BLaER1 treated with 17β-estradiol and CSF1 and Interleukin-3, amounts not matched to agents 10 nM and 100 nM (cell line): ENCODE data around the gene FAM187B.

Experiments
- H3K27ac ChIP-seq, 11 experiments: shearing (Covaris generic); formaldehyde crosslinking; 2 replicates each; pipeline ENCODE4 v1.8.1; 2022
- H3K27me3 ChIP-seq, 11 experiments: shearing (Covaris generic); formaldehyde crosslinking; 2 replicates each; pipeline ENCODE4 v1.8.1; 2022
- H3K36me3 ChIP-seq, 11 experiments: shearing (Covaris generic); formaldehyde crosslinking; 2 replicates each; pipeline ENCODE4 v1.8.1; 2022
- H3K4me1 ChIP-seq, 10 experiments: shearing (Covaris generic); formaldehyde crosslinking; 2 replicates each; pipeline ENCODE4 v1.8.1; 2022
- H3K4me2 ChIP-seq, 11 experiments: shearing (Covaris generic); formaldehyde crosslinking; 2 replicates each; pipeline ENCODE4 v1.8.1; 2022
- H3K4me3 ChIP-seq, 10 experiments: shearing (Covaris generic); formaldehyde crosslinking; 2 replicates each; pipeline ENCODE4 v1.8.1; 2022
- H3K9ac ChIP-seq, 11 experiments: shearing (Covaris generic); formaldehyde crosslinking; 2 replicates each; pipeline ENCODE4 v1.8.1; 2022
- H3K9me3 ChIP-seq, 11 experiments: shearing (Covaris generic); formaldehyde crosslinking; replicated peaks in 1 of 11; 2 replicates each; pipeline ENCODE4 v1.8.1; 2022
- H4K20me1 ChIP-seq, 11 experiments: shearing (Covaris generic); formaldehyde crosslinking; 2 replicates each; pipeline ENCODE4 v1.8.1; 2022
- Cebpa-rat ChIP-seq, 11 experiments: shearing (Covaris generic); IDR thresholded peaks; 2 replicates each; pipeline ENCODE4 v1.8.1; 2022

FAM187B gene

DNA sequence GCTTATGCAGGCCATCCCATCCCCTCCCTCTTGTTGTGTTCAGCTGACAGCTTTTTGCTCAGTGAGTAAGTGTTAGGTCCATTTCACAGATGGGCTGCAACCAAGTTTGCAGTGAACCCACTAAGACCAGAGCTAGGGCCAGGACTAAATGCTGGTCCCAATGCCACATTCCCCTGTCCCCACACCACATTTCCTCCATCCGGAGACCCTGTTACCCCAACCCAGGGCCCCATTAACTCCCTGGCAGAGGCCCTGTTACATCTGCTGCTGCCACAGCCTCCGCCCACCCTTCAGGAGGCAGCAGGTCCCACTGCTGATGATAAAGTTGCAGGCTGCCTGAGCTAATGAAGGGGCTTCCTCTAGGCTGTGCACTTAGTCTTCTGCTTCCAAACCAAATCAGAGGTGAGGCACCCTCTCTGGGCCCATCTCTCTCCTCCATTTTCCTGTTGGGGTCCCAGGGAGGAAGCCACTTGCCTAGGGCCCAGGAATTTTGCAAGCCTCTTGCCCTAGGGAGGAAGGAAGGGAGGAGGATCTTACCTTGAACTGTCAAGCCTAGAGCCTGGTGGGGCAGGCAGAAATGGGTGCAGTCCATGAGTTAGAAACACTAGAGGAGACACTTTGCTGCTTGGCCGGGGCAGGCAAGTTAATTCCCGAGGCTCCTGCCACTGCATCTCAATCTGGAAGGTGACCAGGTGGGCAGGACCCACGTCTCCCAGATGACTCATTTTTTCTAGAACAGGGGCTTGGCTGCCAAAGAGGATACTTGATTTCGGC is 36.8 kb upstream of the FAM187B start:
- peak overlapping the region in 10 of 11 experiments; percentile 11 to 98 (median 93); a peak in 13 of 22 replicates for H3K9ac ChIP-seq
- peak overlapping the region in 2 of 10 experiments; percentile 1 to 2; a peak in 2 of 20 replicates for H3K4me3 ChIP-seq
- no peaks in the 10 kb centered on the region for H3K27me3 ChIP-seq
- peaks cover 0 to 14% (median 0%) of the 10 kb centered on the region in 11 experiments; a peak in 5 of 22 replicates for H4K20me1 ChIP-seq
- no peak for TF ChIP-seq Cebpa-rat (IDR thresholded peaks at IDR 0.05)
- H3K36me3 ChIP-seq = peaks cover 1 to 13% (median 3%) of the 10 kb centered on the region in 11 experiments; a peak in 21 of 22 replicates
- no peaks in the 10 kb centered on the region for H3K9me3 ChIP-seq
- peaks cover 45 to 70% (median 63%) of the 10 kb centered on the region in 10 experiments for H3K4me1 ChIP-seq
- peak overlapping the region in 9 of 11 experiments; percentile 2 to 94 (median 13); a peak in 10 of 22 replicates for H3K27ac ChIP-seq
- peak overlapping the region; percentile 91 to 100 (median 98) for H3K4me2 ChIP-seq

DNA sequence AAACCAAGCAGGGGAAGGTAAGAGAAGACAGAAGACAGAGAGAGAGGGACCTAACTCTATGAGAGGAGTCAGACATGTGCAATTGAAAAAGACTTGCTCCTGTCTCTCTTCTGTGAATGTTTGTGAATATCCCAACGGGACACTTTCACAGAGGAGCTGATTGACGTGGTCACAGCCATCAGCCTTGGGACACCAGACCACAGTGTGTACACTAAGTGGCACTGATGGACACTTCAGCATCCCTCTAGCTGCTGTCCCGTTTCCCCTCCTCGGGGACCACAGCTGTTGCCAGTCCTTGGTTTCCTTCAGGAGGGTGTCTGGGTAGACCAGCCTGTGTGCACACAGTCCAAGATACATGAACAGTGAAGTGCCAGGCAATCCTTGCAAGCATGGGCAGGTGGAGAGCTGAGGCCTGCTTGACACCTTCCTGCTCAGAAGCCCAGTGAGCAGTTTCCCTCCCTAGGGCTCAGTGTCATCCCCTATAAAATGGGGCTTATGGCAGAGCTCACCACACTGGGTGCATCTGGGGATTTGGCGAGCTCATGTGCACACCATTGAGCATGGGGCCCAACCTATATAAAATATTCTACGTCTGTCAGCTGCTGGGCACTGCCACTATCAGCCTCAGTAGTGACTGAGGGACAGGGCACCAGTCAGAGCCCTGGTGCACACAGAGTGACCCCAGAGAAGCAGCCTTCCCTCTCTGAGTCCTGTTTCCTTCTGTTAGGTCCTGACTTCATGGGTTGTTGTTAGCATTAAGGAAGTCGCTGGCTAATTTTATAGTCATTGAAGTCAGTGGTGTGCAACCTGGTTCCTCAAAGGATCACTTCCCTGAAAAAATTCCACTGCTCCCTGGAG is 36.0 kb upstream of the FAM187B start:
- peaks cover 0 to 14% (median 0%) of the 10 kb centered on the region in 11 experiments; a peak in 5 of 22 replicates for H4K20me1 ChIP-seq
- H3K36me3 ChIP-seq = peaks cover 0 to 8% (median 0%) of the 10 kb centered on the region in 11 experiments; a peak in 3 of 22 replicates
- 0 out of 20 replicates have a peak overlapping the region, but pooled peaks of 1 of the 10 experiments have one; percentile 1 for H3K4me3 ChIP-seq
- H3K9me3 ChIP-seq = no peaks in the 10 kb centered on the region
- H3K9ac ChIP-seq = peak overlapping the region in 9 of 11 experiments; percentile 3 to 97 (median 13); a peak in 6 of 22 replicates
- H3K4me2 ChIP-seq = peak overlapping the region; percentile 91 to 100 (median 98)
- TF ChIP-seq Cebpa-rat (IDR thresholded peaks at IDR 0.05) = no peak
- peak overlapping the region in 7 of 11 experiments; percentile 3 to 94 (median 27); a peak in 12 of 22 replicates for H3K27ac ChIP-seq
- H3K27me3 ChIP-seq = no peaks in the 10 kb centered on the region
- peaks cover 39 to 63% (median 56%) of the 10 kb centered on the region in 10 experiments for H3K4me1 ChIP-seq

DNA sequence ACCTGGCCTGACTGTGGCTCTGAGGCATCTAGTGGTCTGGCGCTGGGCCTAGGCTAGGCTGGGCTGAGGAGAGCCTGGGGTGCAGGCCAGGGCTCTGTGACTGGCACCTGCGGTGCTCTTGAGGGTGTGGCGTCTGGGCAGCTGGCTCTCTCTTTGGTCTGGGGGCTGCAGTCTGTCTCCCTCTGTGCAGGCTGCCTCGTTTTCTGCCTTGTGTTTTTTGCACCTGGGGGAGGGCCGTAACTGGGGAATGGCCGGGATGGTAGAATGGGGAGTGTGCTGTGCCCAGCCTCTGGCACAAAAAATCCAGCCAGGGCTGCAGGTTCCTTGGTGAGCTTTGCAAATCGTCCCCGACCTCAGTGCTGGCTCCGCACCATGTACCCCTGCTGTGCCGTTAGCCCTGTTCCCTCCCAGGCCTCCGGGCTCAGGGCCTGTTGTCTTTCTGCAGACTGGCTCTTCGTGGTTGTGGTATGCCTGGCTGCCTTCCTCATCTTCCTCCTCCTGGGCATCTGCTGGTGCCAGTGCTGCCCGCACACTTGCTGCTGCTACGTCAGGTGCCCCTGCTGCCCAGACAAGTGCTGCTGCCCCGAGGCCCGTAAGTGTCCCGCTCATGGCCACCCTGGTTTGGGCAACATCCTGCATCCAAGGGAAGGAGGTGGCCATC is 33.7 kb upstream of the FAM187B start:
- peaks cover 39 to 68% (median 58%) of the 10 kb centered on the region in 10 experiments for H3K4me1 ChIP-seq
- no peaks in the 10 kb centered on the region for H3K9me3 ChIP-seq
- H3K9ac ChIP-seq = peak overlapping the region in 2 of 11 experiments; percentile 20 to 33; a peak in 1 of 22 replicates
- peak overlapping the region in 10 of 11 experiments; percentile 1 to 53 (median 26); a peak in 14 of 22 replicates for H3K4me2 ChIP-seq
- peaks cover 0 to 14% (median 0%) of the 10 kb centered on the region in 11 experiments; a peak in 5 of 22 replicates for H4K20me1 ChIP-seq
- TF ChIP-seq Cebpa-rat (IDR thresholded peaks at IDR 0.05) = no peak
- H3K36me3 ChIP-seq = peaks cover 0 to 8% (median 0%) of the 10 kb centered on the region in 11 experiments; a peak in 3 of 22 replicates
- no peak overlapping the region for H3K4me3 ChIP-seq
- no peaks in the 10 kb centered on the region for H3K27me3 ChIP-seq
- H3K27ac ChIP-seq = no peak overlapping the region

DNA sequence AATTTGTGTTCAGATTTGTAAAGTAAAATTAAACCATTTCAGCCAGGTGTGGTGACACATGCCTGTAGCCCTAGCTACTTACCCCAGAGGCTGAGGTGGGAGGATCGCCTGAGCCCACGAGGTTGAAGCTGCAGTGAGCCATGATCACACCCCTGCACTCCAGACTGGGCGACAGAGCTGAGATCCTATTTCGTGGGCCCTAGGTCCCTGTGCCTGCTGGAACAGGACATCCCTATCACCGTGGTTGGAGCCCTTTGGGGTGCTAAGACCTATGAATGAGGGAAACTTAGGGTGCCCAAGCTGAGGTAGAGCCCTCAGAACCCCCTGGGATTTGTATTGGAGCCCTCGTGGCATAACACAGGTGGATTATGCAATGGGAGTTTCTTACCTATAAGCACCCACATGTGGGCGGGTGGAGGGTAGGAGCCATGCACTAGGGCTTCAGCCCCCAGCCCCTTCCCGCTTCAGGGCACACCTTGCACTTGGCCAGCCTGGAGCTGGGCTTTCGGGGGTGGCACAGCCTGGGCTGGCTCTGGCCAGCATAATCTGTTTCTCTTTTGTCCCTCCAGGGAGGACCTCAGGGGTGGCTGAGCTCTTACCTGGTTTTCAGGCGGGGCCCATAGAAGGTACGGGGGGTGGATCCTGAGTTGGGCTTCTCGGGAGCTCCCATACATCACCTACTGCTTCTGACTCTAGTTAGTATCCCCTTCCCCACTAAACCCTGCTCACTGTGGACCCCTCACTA is 33.0 kb upstream of the FAM187B start:
- no peak overlapping the region; a peak in 1 of 22 replicates for H3K27ac ChIP-seq
- no peak for TF ChIP-seq Cebpa-rat (IDR thresholded peaks at IDR 0.05)
- H3K9me3 ChIP-seq = no peaks in the 10 kb centered on the region
- peak overlapping the region in 9 of 11 experiments; percentile 1 to 53 (median 29); a peak in 11 of 22 replicates for H3K4me2 ChIP-seq
- no peak overlapping the region for H3K4me3 ChIP-seq
- peaks cover 0 to 14% (median 0%) of the 10 kb centered on the region in 11 experiments; a peak in 5 of 22 replicates for H4K20me1 ChIP-seq
- H3K4me1 ChIP-seq = peaks cover 33 to 65% (median 52%) of the 10 kb centered on the region in 10 experiments
- peak overlapping the region in 2 of 11 experiments; percentile 20 to 33; a peak in 1 of 22 replicates for H3K9ac ChIP-seq
- peaks cover 0 to 6% (median 0%) of the 10 kb centered on the region in 11 experiments; a peak in 3 of 22 replicates for H3K36me3 ChIP-seq
- no peaks in the 10 kb centered on the region for H3K27me3 ChIP-seq

DNA sequence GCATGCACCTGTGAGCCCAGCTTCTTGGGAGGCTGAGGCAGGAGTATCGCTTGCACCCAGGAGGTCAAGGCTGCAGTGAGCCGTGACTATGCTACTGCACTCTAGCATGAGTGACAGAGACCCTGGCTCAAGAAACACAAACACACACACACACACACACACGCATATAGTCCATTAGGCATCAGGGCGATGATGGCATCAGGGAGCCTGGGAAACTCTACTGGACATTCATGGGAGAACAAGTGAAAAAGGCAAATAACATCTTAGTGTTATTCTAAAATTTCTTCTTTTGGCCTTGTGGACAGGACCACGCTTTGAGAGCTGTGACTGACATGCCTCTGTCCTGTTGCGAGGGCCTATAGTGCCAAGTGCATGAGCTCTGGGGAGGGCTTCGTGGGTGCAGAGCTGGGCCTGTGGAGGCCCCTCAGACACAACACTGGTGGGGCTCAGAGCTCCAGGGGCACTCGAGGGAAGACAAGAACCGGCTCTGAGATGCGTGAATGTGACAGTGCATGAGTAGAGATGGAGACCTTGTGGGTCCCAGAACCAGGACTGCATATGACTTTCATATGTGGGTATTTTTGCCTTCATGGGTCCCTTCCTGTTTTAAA is 32.3 kb upstream of the FAM187B start:
- no peaks in the 10 kb centered on the region for H3K9me3 ChIP-seq
- H3K4me2 ChIP-seq = peak overlapping the region in 2 of 11 experiments; percentile 34 to 38; a peak in 2 of 22 replicates
- no peaks in the 10 kb centered on the region for H3K36me3 ChIP-seq
- H3K4me3 ChIP-seq = no peak overlapping the region
- peaks cover 26 to 58% (median 45%) of the 10 kb centered on the region in 10 experiments for H3K4me1 ChIP-seq
- no peak for TF ChIP-seq Cebpa-rat (IDR thresholded peaks at IDR 0.05)
- H3K9ac ChIP-seq = no peak overlapping the region
- H4K20me1 ChIP-seq = peaks cover 0 to 14% (median 0%) of the 10 kb centered on the region in 11 experiments; a peak in 5 of 22 replicates
- H3K27ac ChIP-seq = no peak overlapping the region
- H3K27me3 ChIP-seq = no peaks in the 10 kb centered on the region

DNA sequence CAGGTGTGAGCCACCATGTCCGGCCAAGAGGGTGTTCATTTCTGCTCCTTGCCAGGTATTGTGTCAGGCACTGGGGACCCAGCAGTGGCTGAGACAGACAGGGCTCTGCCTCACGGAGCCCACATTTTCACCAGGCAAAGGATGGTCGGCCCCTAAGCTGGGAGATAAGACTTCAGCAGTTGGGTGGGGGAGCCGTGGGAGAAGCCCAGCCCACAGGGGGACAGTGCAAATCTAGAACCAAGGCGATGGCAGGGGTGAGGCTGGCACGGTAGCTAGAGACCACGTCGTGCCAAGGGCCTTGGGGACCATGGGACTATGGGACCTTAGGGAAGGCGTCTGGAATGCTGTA is 28.5 kb upstream of the FAM187B start:
- Histone ChIP-seq H3K4me2 (peak overlapping the region in 5 of 11 experiments; percentile 0 to 32 (median 15); a peak in 3 of 22 replicates), H3K4me3 (no peak overlapping the region), H3K9me3 (no peaks in the 10 kb centered on the region), H4K20me1 (no peaks in the 10 kb centered on the region), H3K4me1 (peaks cover 0 to 24% (median 13%) of the 10 kb centered on the region in 10 experiments; a peak in 16 of 20 replicates), H3K36me3 (no peaks in the 10 kb centered on the region), H3K9ac (no peak overlapping the region), H3K27me3 (no peaks in the 10 kb centered on the region), H3K27ac (no peak overlapping the region)
- no peak for TF ChIP-seq Cebpa-rat (IDR thresholded peaks at IDR 0.05)

DNA sequence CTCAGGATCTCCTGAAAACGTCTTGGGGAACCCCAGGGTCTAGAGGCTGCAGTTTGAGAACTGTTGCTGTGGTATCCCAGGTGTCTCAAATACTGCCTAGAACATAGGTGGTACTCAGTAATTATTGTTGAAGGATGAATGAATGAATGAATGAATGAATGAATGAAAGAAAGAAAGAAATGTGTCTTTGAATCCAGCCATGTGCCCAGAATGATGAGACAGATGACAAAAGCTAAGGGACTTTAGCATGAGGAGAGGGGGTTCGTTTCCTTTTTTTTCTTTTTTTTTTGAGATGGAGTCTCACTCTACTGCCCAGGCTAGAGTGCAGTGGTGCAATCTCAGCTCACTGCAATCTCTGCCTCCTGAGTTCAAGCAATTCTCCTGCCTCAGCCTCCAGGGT is 28.0 kb upstream of the FAM187B start:
- H3K36me3 ChIP-seq = no peaks in the 10 kb centered on the region

More for the DNA sequence above, 28.0 kb upstream of the FAM187B start:
- H3K27me3 ChIP-seq = peaks cover 0 to 1% (median 0%) of the 10 kb centered on the region in 11 experiments; a peak in 2 of 22 replicates
- H3K9ac ChIP-seq = no peak overlapping the region
- H3K4me3 ChIP-seq = no peak overlapping the region
- no peak overlapping the region for H3K27ac ChIP-seq
- no peak overlapping the region for H3K4me2 ChIP-seq
- peaks cover 0 to 19% (median 8%) of the 10 kb centered on the region in 10 experiments; a peak in 13 of 20 replicates for H3K4me1 ChIP-seq
- no peak for TF ChIP-seq Cebpa-rat (IDR thresholded peaks at IDR 0.05)
- no peaks in the 10 kb centered on the region for H4K20me1 ChIP-seq
- H3K9me3 ChIP-seq = no peaks in the 10 kb centered on the region
